BE2C (cell line): ENCODE data around the gene ADGRV1.
"Not testable (repeated sequence)": the region's sequence is repeated elsewhere in the genome, so short reads cannot be mapped to it uniquely, and the experiment has no call there.

Experiments used
- DNase-seq: peaks from one replicate; pipeline ENCODE4 v3.0.0-alpha.2; 2020
- H3K27me3 ChIP-seq: fragments of 250-450 bp; sonication (Bioruptor Pico); 2 replicates; pipeline ENCODE4 v1.5.1; 2020; ENCODE audit warnings: mild to moderate bottlenecking
- H3K36me3 ChIP-seq: fragments of 250-450 bp; sonication (Bioruptor Pico); 2 replicates; pipeline ENCODE4 v1.5.1; 2020; ENCODE audit warnings: mild to moderate bottlenecking
- H3K4me1 ChIP-seq: fragments of 250-450 bp; sonication (Bioruptor Pico); 2 replicates; pipeline ENCODE4 v1.5.1; 2020
- H3K4me3 ChIP-seq: 2 replicates; pipeline ENCODE4 v1.5.1; 2011; ENCODE audit warnings: low read depth, low read length
- H3K9me3 ChIP-seq: fragments of 250-450 bp; sonication (Bioruptor Pico); 2 replicates; pipeline ENCODE4 v1.5.1; 2020
- TF ChIP-seq, protein P1 (sequence below): IDR thresholded peaks from 2 replicates; pipeline ENCODE4 v1.5.1; 2012; ENCODE audit warnings: mild to moderate bottlenecking, low read depth, low read length

Gene ADGRV1

DNA sequence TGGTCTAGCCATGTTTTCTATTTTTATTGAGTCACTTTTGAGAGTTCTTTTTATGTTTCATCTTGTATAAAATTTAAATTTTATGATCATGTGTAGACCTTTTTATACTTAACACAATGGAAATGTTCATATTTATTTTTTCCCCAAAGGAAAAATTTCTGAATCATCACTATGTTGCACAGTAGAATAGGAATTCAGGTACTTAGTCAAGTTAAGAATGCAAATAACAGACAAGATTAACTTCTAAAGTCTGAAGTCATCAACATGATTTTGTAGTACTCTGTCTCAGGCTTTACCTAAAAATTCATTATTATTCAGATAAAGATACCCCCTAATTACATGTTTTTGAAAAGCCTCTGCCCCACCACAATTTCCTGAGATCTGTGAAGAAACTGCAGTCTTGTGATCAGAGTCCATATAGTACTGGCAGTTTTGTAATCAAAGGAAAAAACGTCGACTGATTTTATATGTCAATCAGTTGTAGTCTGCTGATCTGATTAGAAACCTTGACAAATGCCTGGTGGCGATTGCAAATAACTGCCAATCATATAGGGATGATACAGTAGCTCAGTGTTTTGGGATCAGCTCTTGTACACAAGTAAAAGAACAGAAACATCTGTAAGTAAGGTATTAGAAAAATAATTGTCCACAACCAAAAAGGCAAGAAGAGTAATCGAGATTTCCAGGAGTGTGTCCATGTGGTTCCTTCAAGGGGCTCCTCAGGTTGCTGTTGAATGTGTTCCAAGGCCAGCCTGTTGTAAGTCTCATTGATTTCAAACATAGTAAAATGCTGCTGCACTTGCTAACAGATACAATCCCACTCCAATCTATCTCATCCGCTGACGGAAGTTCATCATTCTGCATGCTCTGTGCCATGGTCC lies 472.2 kb downstream of the ADGRV1 start:
- no peaks in the 10 kb centered on the region for H3K9me3 ChIP-seq
- DNase-seq = no peak
- H3K4me3 ChIP-seq = no peak overlapping the region
- peaks cover 1% of the 10 kb centered on the region for H3K4me1 ChIP-seq
- no peaks in the 10 kb centered on the region for H3K27me3 ChIP-seq
- TF ChIP-seq, protein P1, sequence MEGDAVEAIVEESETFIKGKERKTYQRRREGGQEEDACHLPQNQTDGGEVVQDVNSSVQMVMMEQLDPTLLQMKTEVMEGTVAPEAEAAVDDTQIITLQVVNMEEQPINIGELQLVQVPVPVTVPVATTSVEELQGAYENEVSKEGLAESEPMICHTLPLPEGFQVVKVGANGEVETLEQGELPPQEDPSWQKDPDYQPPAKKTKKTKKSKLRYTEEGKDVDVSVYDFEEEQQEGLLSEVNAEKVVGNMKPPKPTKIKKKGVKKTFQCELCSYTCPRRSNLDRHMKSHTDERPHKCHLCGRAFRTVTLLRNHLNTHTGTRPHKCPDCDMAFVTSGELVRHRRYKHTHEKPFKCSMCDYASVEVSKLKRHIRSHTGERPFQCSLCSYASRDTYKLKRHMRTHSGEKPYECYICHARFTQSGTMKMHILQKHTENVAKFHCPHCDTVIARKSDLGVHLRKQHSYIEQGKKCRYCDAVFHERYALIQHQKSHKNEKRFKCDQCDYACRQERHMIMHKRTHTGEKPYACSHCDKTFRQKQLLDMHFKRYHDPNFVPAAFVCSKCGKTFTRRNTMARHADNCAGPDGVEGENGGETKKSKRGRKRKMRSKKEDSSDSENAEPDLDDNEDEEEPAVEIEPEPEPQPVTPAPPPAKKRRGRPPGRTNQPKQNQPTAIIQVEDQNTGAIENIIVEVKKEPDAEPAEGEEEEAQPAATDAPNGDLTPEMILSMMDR = no peak
- H3K36me3 ChIP-seq = no peaks in the 10 kb centered on the region

DNA sequence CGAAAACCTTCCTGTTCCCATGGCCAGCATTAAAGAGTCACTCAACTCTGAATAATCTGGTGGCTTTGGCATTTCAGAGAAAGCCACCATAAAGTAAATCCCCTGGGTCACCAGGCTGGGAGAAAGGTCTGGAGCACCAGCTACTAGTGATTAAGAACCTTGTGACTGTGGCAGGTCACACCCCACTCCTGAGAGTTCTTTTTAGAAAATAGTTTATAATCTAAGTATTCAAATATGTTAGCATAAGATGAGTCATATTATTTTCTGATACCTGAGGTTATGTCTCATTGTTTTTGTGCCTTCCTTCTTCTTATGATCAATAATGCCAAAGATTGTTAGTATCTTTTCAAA lies 472.8 kb downstream of the ADGRV1 start:
- no peaks in the 10 kb centered on the region for H3K9me3 ChIP-seq
- H3K4me1 ChIP-seq = no peaks in the 10 kb centered on the region
- no peak overlapping the region for H3K4me3 ChIP-seq
- H3K36me3 ChIP-seq = no peaks in the 10 kb centered on the region
- no peaks in the 10 kb centered on the region for H3K27me3 ChIP-seq
- DNase-seq = no peak
- TF ChIP-seq, protein P1 = no peak

DNA sequence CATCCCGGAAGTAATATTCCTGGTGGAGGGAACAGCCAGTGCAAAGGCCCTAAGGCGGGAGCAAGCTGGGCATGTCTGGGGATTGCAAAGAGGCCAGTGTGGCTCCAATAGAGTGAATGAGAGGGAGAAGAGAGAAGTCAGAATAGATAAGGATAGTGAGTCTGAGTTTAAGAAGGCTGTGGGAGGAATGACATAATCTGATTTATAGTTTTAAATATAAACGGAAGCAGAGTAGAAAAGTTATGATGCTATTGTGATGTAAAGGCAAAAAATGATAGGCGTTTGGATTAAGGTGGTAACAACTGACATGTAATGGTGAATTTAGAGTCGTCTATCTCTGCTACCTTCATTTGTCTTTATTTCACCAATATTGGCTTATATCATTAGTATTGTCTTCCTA lies 473.5 kb downstream of the ADGRV1 start:
- H3K36me3 ChIP-seq = no peaks in the 10 kb centered on the region
- TF ChIP-seq, protein P1 = no peak
- no peak for DNase-seq

DNA sequence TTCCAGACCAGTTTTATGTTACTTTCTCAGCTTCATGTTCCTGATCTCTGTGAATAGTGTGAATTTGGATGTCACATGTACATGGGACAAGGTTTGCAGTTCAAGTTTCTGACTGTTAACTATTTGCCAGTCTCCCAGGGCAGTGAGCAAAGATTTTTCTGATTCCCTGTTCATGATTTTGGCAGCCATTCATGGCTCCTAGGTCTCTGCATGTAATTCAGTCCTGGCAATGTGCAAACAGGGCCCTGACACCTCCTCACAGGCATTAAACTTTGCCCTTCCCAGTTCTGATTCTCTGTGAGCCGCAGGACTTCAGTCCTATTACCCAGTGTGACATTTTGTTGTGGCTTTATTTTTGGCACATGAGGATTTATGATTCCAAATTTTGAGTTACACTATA lies 474.8 kb downstream of the ADGRV1 start:
- DNase-seq = no peak
- H3K4me3 ChIP-seq = no peak overlapping the region

More for the DNA sequence above, 473.5 kb downstream of the ADGRV1 start:
- Histone ChIP-seq H3K4me3 (no peak overlapping the region), H3K9me3 (no peaks in the 10 kb centered on the region), H3K4me1 (no peaks in the 10 kb centered on the region), H3K27me3 (no peaks in the 10 kb centered on the region)

DNA sequence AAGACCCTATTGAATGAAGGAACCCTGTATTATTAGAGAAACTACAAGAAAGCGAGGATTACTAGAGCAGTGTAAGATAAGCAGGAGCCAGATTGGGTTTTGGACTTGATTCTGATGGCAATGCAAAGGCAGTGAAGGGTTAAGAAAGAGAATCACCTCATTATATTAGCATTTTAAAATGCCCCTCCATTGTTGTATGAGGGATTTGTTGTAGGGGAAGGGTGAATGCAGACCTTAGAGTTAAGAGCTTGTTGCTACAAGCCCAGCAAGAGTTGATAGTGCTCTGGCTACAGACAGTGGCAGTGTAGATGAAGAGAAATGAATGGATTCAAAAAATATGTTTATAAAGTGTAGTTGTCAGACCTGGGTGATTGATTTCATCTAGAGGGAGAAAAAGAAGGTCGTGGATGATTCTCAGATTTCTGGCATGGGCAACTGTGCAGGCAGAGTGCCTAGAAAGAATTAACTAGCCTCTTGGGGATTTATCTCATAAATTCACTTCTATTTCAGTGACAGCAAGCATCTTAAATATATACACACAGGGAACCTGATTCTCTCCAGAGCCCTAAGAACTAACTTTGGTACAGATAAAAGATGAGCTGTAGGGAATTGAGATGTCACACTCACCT lies 479.7 kb downstream of the ADGRV1 start:
- TF ChIP-seq, protein P1 = no peak
- no peaks in the 10 kb centered on the region for H3K9me3 ChIP-seq
- no peak overlapping the region for H3K4me3 ChIP-seq
- no peak for DNase-seq
- H3K36me3 ChIP-seq = no peaks in the 10 kb centered on the region
- H3K4me1 ChIP-seq = no peaks in the 10 kb centered on the region
- no peaks in the 10 kb centered on the region for H3K27me3 ChIP-seq

More for the DNA sequence above, 474.8 kb downstream of the ADGRV1 start:
- TF ChIP-seq, protein P1 = no peak
- Histone ChIP-seq H3K4me1 (no peaks in the 10 kb centered on the region), H3K27me3 (no peaks in the 10 kb centered on the region), H3K9me3 (no peaks in the 10 kb centered on the region), H3K36me3 (no peaks in the 10 kb centered on the region)

DNA sequence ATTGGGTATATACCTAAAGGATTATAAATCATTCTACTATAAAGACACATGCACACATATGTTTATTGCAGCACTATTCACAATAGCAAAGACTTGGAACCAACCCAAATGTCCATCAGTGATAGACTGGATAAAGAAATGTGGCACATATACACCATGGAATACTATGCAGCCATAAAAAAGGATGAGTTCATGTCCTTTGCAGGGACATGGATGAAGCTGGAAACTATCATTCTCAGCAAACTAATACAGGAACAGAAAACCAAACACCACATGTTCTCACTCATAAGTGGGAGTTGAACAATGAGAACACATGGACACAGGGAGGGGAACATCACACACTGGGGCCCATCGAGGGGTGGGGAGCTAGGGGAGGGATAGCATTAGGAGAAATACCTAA lies 482.5 kb downstream of the ADGRV1 start:
- not testable (repeated sequence) for H3K9me3 ChIP-seq, H3K4me3 ChIP-seq, DNase-seq, H3K27me3 ChIP-seq, H3K36me3 ChIP-seq, H3K4me1 ChIP-seq
